Calu3 (cell line): Measurements from ENCODE around the gene BTBD8. TPM values are rescaled to one million over a fixed set of nuclear protein-coding genes. Genes with fewer than 3 reads are reported as not detected.

Experiments
- BruUV-seq: library from RNA; stranded (reverse); fragments of 400-500 nt; replicated peaks from 2 replicates; lab custom pipeline; 2021; lab: Mats Ljungman, UMichigan
- CTCF ChIA-PET: fragments of 300-600 bp; sonication (Branson Sonifier 250); formaldehyde crosslinking; loops from one replicate; lab custom pipeline; 2022; ENCODE audit warnings: antibody characterized with exemption; lab: Charles Lee
- DNase-seq: peaks from one replicate; pipeline ENCODE4 v3.0.0; 2022
- H3K27ac Mint-ChIP-seq: one replicate; pipeline ENCODE4 v1.8.0; 2022; ENCODE audit warnings: mixed read lengths; ENCODE audit not compliant: unreplicated experiment
- H3K27me3 Mint-ChIP-seq: one replicate; pipeline ENCODE4 v1.8.0; 2022; ENCODE audit warnings: mixed read lengths; ENCODE audit not compliant: unreplicated experiment
- H3K36me3 Mint-ChIP-seq: one replicate; pipeline ENCODE4 v1.8.0; 2022; ENCODE audit warnings: mild to moderate bottlenecking, moderate library complexity, mixed read lengths; ENCODE audit not compliant: insufficient read depth, unreplicated experiment
- H3K4me1 Mint-ChIP-seq: one replicate; pipeline ENCODE4 v1.8.0; 2022; ENCODE audit warnings: mild to moderate bottlenecking, low read depth, mixed read lengths; ENCODE audit not compliant: unreplicated experiment
- H3K4me3 Mint-ChIP-seq: one replicate; pipeline ENCODE4 v1.8.0; 2022; ENCODE audit warnings: mild to moderate bottlenecking, low read depth, moderate library complexity, mixed read lengths; ENCODE audit not compliant: unreplicated experiment
- H3K9me3 Mint-ChIP-seq: one replicate; pipeline ENCODE4 v1.8.0; 2022; ENCODE audit warnings: low read depth, mixed read lengths; ENCODE audit not compliant: unreplicated experiment
- CTCF ChIP-seq: fragments of 200-600 bp; IDR thresholded peaks from one replicate; pipeline ENCODE4 v1.8.0; 2022; ENCODE audit warnings: antibody characterized with exemption; ENCODE audit not compliant: unreplicated experiment
- intact Hi-C: fragments of 100-400 bp; cut with micrococcal nuclease; formaldehyde crosslinking; loops from one replicate; pipeline ENCODE4 v1.10.0; 2022; ENCODE audit not compliant: unreplicated experiment
- total RNA-seq: library from RNA; stranded (reverse); gene quantifications from 2 replicates; pipeline ENCODE4 v1.2.3, GENCODE V29; 2022

The BTBD8 gene
- total RNA-seq, 1 experiment from 2014 or later, result 4.0 TPM

GRCh38 chr1:92154934-92155333 is 74.8 kb downstream of the BTBD8 start:
- Mint-ChIP-seq H3K9me3 (peaks cover 5% of the 10 kb centered on the region), H3K4me3 (no peak overlapping the region), H3K27me3 (no peaks in the 10 kb centered on the region), H3K36me3 (no peaks in the 10 kb centered on the region), H3K27ac (no peak overlapping the region), H3K4me1 (no peaks in the 10 kb centered on the region)
- no peak for DNase-seq
- intact Hi-C loops, result no loop called here
- CTCF ChIA-PET, result no interaction called here
- no TSS peak for BruUV-seq
- TF ChIP-seq CTCF, result no peak

- CTCF ChIA-PET, result interaction anchor here (0.7 kb wide), 1 partner anchor 1493 kb away, joined by 5 read pairs; no protein-coding TSS in a partner anchor
- DNase-seq, result no peak
- BruUV-seq, result no TSS peak
- Mint-ChIP-seq H3K27me3 (no peaks in the 10 kb centered on the region), H3K36me3 (no peaks in the 10 kb centered on the region), H3K9me3 (peaks cover 6% of the 10 kb centered on the region), H3K27ac (no peak overlapping the region), H3K4me1 (no peaks in the 10 kb centered on the region), H3K4me3 (no peak overlapping the region)
- no peak for TF ChIP-seq CTCF
- intact Hi-C loops, result no loop called here
Measured at GRCh38 chr1:92159593-92159992, 79.4 kb downstream of the BTBD8 start.

DNA sequence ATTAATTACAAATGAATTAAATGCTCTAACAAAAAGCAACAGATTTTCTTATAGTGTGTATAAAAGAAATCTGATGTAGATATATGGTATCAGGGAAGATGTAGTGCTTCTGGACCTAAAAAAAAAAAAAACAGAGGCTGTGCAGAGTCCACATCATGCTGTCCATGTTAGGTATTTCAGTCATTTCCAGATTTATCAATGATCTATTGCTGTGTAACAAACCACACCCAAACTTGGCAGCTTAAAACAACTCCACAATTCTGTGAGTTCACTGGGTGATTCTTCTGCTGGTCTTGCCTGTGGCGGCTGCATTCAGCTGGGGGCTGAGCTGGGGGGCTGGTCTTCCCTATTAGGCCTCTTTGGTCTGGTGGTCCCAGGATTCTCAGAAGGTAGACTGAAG is 85.2 kb downstream of the BTBD8 start:
- H3K27me3 Mint-ChIP-seq, result no peaks in the 10 kb centered on the region
- no peaks in the 10 kb centered on the region for H3K36me3 Mint-ChIP-seq
- no peaks in the 10 kb centered on the region for H3K9me3 Mint-ChIP-seq
- CTCF ChIA-PET, result interaction anchor here (0.6 kb wide), 1 partner anchor 88 kb away, joined by 3 read pairs; no protein-coding TSS in a partner anchor
- no TSS peak for BruUV-seq
- H3K4me3 Mint-ChIP-seq, result no peak overlapping the region
- no peak for TF ChIP-seq CTCF
- DNase-seq, result no peak
- intact Hi-C loops, result no loop called here
- no peaks in the 10 kb centered on the region for H3K4me1 Mint-ChIP-seq
- no peak overlapping the region for H3K27ac Mint-ChIP-seq

DNA sequence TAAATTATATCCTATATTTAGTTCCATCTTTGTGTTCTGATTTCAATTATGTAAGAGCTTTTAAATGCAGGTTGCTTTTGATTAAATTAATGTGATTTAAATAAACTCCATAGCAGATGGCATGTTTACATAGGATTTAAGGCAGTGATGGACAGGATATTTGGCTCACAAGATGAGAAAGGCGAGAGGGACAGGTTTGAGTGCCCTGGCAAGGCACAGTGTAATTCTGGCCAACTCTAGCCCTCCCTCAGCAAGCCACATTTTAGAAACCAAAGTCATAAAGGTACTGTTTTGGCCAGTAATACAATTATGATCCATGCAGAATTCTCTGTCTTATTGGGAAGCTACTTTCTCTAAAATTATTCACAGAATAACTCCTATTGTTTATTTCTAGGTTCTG is 87.0 kb downstream of the BTBD8 start:
- no peak overlapping the region for H3K4me3 Mint-ChIP-seq
- H3K9me3 Mint-ChIP-seq, result no peaks in the 10 kb centered on the region
- no peak for DNase-seq
- H3K27me3 Mint-ChIP-seq, result no peaks in the 10 kb centered on the region
- CTCF ChIA-PET, result no interaction called here
- H3K4me1 Mint-ChIP-seq, result no peaks in the 10 kb centered on the region
- no peak overlapping the region for H3K27ac Mint-ChIP-seq
- intact Hi-C loops, result no loop called here
- no TSS peak for BruUV-seq
- TF ChIP-seq CTCF, result no peak
- H3K36me3 Mint-ChIP-seq, result no peaks in the 10 kb centered on the region
